ENCODE measurements around the gene NUSAP1. TPM values are rescaled to one million over a fixed set of nuclear protein-coding genes. Genes with fewer than 3 reads are reported as not detected.

Gene NUSAP1
- total and polyA plus RNA-seq, 2 donors (not counting 1 experiment from before 2014, with no cell fraction given): 25.7 to 27.6 TPM

- Histone ChIP-seq H3K4me1 (ENCODE audit: control insufficient read depth, extremely low read depth, insufficient read depth, low read length) (no peaks in the 10 kb centered on the region), H3K27me3 (ENCODE audit: control insufficient read depth, insufficient read depth, low read length) (no peaks in the 10 kb centered on the region), H3K27ac (ENCODE audit: insufficient read depth, low read length) (peak overlapping the region; percentile 71), H3K4me3 (replicated peaks in 1 of 4; ENCODE audit: control extremely low read depth in 1 of 4, insufficient read depth in 1 of 4, low read depth in 3 of 4, low read length in 4 of 4) (peak overlapping the region; percentile 58 to 97 (median 76)), H3K36me3 (ENCODE audit: control insufficient read depth, insufficient read depth, low read length) (no peaks in the 10 kb centered on the region), H2AFZ (ENCODE audit: low read length) (peak overlapping the region; percentile 49), H3K9ac (ENCODE audit: insufficient read depth, low read length) (peak overlapping the region; percentile 65), H3K9me3 (ENCODE audit: control insufficient read depth, insufficient read depth, low read depth, low read length) (no peaks in the 10 kb centered on the region), H3K4me2 (ENCODE audit: extremely low read depth, insufficient read depth, low read length) (peak overlapping the region; percentile 89), H3K79me2 (ENCODE audit: control insufficient read depth, insufficient read depth, low read length) (peaks cover 41% of the 10 kb centered on the region), H4K20me1 (ENCODE audit: control insufficient read depth, extremely low read depth, insufficient read depth, low read length) (no peaks in the 10 kb centered on the region)
- DNase-seq (ENCODE audit: low read depth in 2 of 2): no peak
- no peak for TF ChIP-seq CTCF (conservative IDR thresholded peaks at IDR 0.05 in 1 of 2, IDR thresholded peaks at IDR 0.05 in 1 of 2; ENCODE audit: low read depth in 1 of 2, low read length in 2 of 2)
- TF ChIP-seq EZH2 (IDR thresholded peaks at IDR 0.05; ENCODE audit: low read length, missing control alignments): no peak
These were observed 413 bp downstream of the NUSAP1 start for GRCh38 chr15:41333026-41333562.

- Histone ChIP-seq H3K4me2 (ENCODE audit: extremely low read depth, insufficient read depth, low read length) (peak overlapping the region; percentile 1), H3K4me3 (replicated peaks in 1 of 4; ENCODE audit: control extremely low read depth in 1 of 4, insufficient read depth in 1 of 4, low read depth in 3 of 4, low read length in 4 of 4) (peak overlapping the region in 2 of 4 experiments; percentile 28 to 40), H3K36me3 (ENCODE audit: control insufficient read depth, insufficient read depth, low read length) (no peaks in the 10 kb centered on the region), H3K9ac (ENCODE audit: insufficient read depth, low read length) (no peak overlapping the region), H4K20me1 (ENCODE audit: control insufficient read depth, extremely low read depth, insufficient read depth, low read length) (no peaks in the 10 kb centered on the region), H3K79me2 (ENCODE audit: control insufficient read depth, insufficient read depth, low read length) (peaks cover 53% of the 10 kb centered on the region), H3K4me1 (ENCODE audit: control insufficient read depth, extremely low read depth, insufficient read depth, low read length) (no peaks in the 10 kb centered on the region), H3K27ac (ENCODE audit: insufficient read depth, low read length) (no peak overlapping the region), H3K27me3 (ENCODE audit: control insufficient read depth, insufficient read depth, low read length) (no peaks in the 10 kb centered on the region), H2AFZ (ENCODE audit: low read length) (no peak overlapping the region), H3K9me3 (ENCODE audit: control insufficient read depth, insufficient read depth, low read depth, low read length) (no peaks in the 10 kb centered on the region)
- TF ChIP-seq CTCF (conservative IDR thresholded peaks at IDR 0.05 in 1 of 2, IDR thresholded peaks at IDR 0.05 in 1 of 2; ENCODE audit: low read depth in 1 of 2, low read length in 2 of 2) (no peak), EZH2 (IDR thresholded peaks at IDR 0.05; ENCODE audit: low read length, missing control alignments) (no peak)
- no peak for DNase-seq (ENCODE audit: low read depth in 2 of 2)
These were observed 1.8 kb downstream of the NUSAP1 start for GRCh38 chr15:41334293-41335120.

GRCh38 chr15:41336549-41336948 lies 3.9 kb downstream of the NUSAP1 start:
- H3K9me3 ChIP-seq (ENCODE audit: control insufficient read depth, insufficient read depth, low read depth, low read length): no peaks in the 10 kb centered on the region
- no peaks in the 10 kb centered on the region for H3K4me1 ChIP-seq (ENCODE audit: control insufficient read depth, extremely low read depth, insufficient read depth, low read length)
- no peak for DNase-seq (ENCODE audit: low read depth in 2 of 2)
- no peak overlapping the region for H3K9ac ChIP-seq (ENCODE audit: insufficient read depth, low read length)
- H3K27ac ChIP-seq (ENCODE audit: insufficient read depth, low read length): no peak overlapping the region
- peaks cover 4% of the 10 kb centered on the region for H3K36me3 ChIP-seq (ENCODE audit: control insufficient read depth, insufficient read depth, low read length)
- H3K4me2 ChIP-seq (ENCODE audit: extremely low read depth, insufficient read depth, low read length): no peak overlapping the region
- TF ChIP-seq CTCF (conservative IDR thresholded peaks at IDR 0.05 in 1 of 2, IDR thresholded peaks at IDR 0.05 in 1 of 2; ENCODE audit: low read depth in 1 of 2, low read length in 2 of 2) (no peak), EZH2 (IDR thresholded peaks at IDR 0.05; ENCODE audit: low read length, missing control alignments) (no peak)
- H2AFZ ChIP-seq (ENCODE audit: low read length): no peak overlapping the region
- no peaks in the 10 kb centered on the region for H3K27me3 ChIP-seq (ENCODE audit: control insufficient read depth, insufficient read depth, low read length)
- H3K79me2 ChIP-seq (ENCODE audit: control insufficient read depth, insufficient read depth, low read length): peaks cover 71% of the 10 kb centered on the region
- no peaks in the 10 kb centered on the region for H4K20me1 ChIP-seq (ENCODE audit: control insufficient read depth, extremely low read depth, insufficient read depth, low read length)
- no peak overlapping the region for H3K4me3 ChIP-seq (replicated peaks in 1 of 4; ENCODE audit: control extremely low read depth in 1 of 4, insufficient read depth in 1 of 4, low read depth in 3 of 4, low read length in 4 of 4)
